ENCODE measurements around the gene DRD4. TPM values are rescaled to one million over a fixed set of nuclear protein-coding genes. Genes with fewer than 3 reads are reported as not detected.
"Not testable (repeated sequence)": the region's sequence is repeated elsewhere in the genome, so short reads cannot be mapped to it uniquely, and the experiment has no call there.

Gene DRD4
- total RNA-seq, 3 donors from 2014 or later, result 1.2 to 2.4 (median 1.8) TPM

- TF ChIP-seq CTCF (IDR thresholded peaks at IDR 0.05), result no peak
- Histone ChIP-seq H3K36me3 (ENCODE audit: low read depth) (no peaks in the 10 kb centered on the region), H3K4me1 (ENCODE audit: low read depth) (no peaks in the 10 kb centered on the region), H3K4me3 (no peak overlapping the region), H3K9me3 (no peaks in the 10 kb centered on the region)
- ATAC-seq (no peak), DNase-seq (no peak)
- intact Hi-C loops (cut with DNase I, micrococcal nuclease), result no loop called here
These were observed 43.9 kb downstream of the DRD4 start for GRCh38 chr11:680970-681369.

- H3K4me1 ChIP-seq (ENCODE audit: low read depth), result peaks cover 8% of the 10 kb centered on the region
- no peak for ATAC-seq
- peak in 1 of 3 donors; percentile 43 for DNase-seq
- H3K4me3 ChIP-seq, result no peak overlapping the region
- intact Hi-C loops (cut with DNase I, micrococcal nuclease), result no loop called here
- no peak for TF ChIP-seq CTCF (IDR thresholded peaks at IDR 0.05)
- no peaks in the 10 kb centered on the region for H3K9me3 ChIP-seq
- H3K36me3 ChIP-seq (ENCODE audit: low read depth), result no peaks in the 10 kb centered on the region
These were observed 49.6 kb downstream of the DRD4 start for GRCh38 chr11:686451-687243.

- Histone ChIP-seq H3K4me1 (ENCODE audit: low read depth) (peaks cover 12% of the 10 kb centered on the region), H3K9me3 (no peaks in the 10 kb centered on the region)
- intact Hi-C loops (cut with DNase I, micrococcal nuclease), result no loop called here
These were observed 50.7 kb downstream of the DRD4 start for GRCh38 chr11:687751-688150.

GRCh38 chr11:688681-689080, 51.6 kb downstream of the DRD4 start:
- H3K4me1 ChIP-seq (ENCODE audit: low read depth), result peaks cover 18% of the 10 kb centered on the region
- no peaks in the 10 kb centered on the region for H3K9me3 ChIP-seq
- ATAC-seq, result no peak
- DNase-seq, result peak in 1 of 3 donors; percentile 40
- intact Hi-C loops (cut with DNase I, micrococcal nuclease), result no loop called here
- no peak for TF ChIP-seq CTCF (IDR thresholded peaks at IDR 0.05)
- no peak overlapping the region for H3K4me3 ChIP-seq
- H3K36me3 ChIP-seq (ENCODE audit: low read depth), result no peaks in the 10 kb centered on the region

More at GRCh38 chr11:687751-688150, 50.7 kb downstream of the DRD4 start:
- no peak for ATAC-seq
- DNase-seq, result peak in 1 of 3 donors; percentile 27
- no peak for TF ChIP-seq CTCF (IDR thresholded peaks at IDR 0.05)
- no peaks in the 10 kb centered on the region for H3K36me3 ChIP-seq (ENCODE audit: low read depth)
- H3K4me3 ChIP-seq, result no peak overlapping the region

DNA sequence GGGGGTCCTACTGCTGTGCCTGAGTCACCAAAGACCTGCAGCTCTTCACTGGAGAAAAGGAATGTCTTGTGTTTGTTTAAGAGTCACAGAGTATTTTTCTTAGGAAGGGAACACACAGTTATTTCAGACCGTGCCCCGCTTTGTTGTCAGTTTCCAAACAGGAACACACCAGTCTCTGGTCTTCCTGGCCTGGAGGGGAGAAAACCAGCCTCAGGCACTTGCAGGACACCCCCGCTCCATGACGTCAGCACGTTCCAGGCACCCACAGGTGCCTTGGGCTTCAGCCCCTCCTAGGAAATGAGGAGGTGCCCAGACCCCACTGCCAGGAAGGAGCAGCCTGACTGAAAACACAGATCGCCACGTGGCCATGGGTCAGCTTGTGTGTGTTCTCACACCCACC, 52.6 kb downstream of the DRD4 start:
- TF ChIP-seq CTCF (IDR thresholded peaks at IDR 0.05), result no peak
- ATAC-seq (no peak), DNase-seq (peak in 1 of 3 donors; percentile 31)
- intact Hi-C loops (cut with DNase I, micrococcal nuclease), result no loop called here
- peaks cover 22% of the 10 kb centered on the region for H3K4me1 ChIP-seq (ENCODE audit: low read depth)
- no peak overlapping the region for H3K4me3 ChIP-seq
- H3K36me3 ChIP-seq (ENCODE audit: low read depth), result no peaks in the 10 kb centered on the region
- no peaks in the 10 kb centered on the region for H3K9me3 ChIP-seq

- DNase-seq; ATAC-seq; intact Hi-C loops (cut with DNase I, micrococcal nuclease); H3K9me3 ChIP-seq; H3K4me3 ChIP-seq; H3K36me3 ChIP-seq (ENCODE audit: low read depth): not testable (repeated sequence)
- H3K4me1 ChIP-seq (ENCODE audit: low read depth), result peaks cover 22% of the 10 kb centered on the region
These were observed 53.2 kb downstream of the DRD4 start for GRCh38 chr11:690244-690643.

Other genes with a start within 250 kb of the DRD4 start
- gene PKP3, start 243.1 kb upstream of the DRD4 start, total RNA-seq, result 100 to 1,000 TPM in 2 of 3 donors, 10 to 100 TPM in 1; 73.3 to 174 (median 143) TPM
- 100 to 1,000 TPM; 103 to 190 (median 116) TPM for gene SIGIRR, start 222.3 kb upstream of the DRD4 start, total RNA-seq
- 100 to 1,000 TPM in 2 of 3 donors, 10 to 100 TPM in 1; 85.2 to 179 (median 131) TPM for gene ANO9, start 195.3 kb upstream of the DRD4 start, total RNA-seq
- 10 to 100 TPM; 19.2 to 34.8 (median 27.3) TPM for gene PTDSS2, start 187.0 kb upstream of the DRD4 start, total RNA-seq
- 100 to 1,000 TPM; 108 to 127 (median 118) TPM for gene RNH1, start 130.0 kb upstream of the DRD4 start, total RNA-seq
- 10 to 100 TPM; 41.4 to 50.6 (median 50.1) TPM for gene HRAS, start 101.7 kb upstream of the DRD4 start, total RNA-seq
- gene LRRC56, start 99.7 kb upstream of the DRD4 start, total RNA-seq, result 1 to 10 TPM; 1.5 to 5.2 (median 4.8) TPM
- gene LMNTD2, start 76.5 kb upstream of the DRD4 start, total RNA-seq, result 10 to 100 TPM in 2 of 3 donors, 1 to 10 TPM in 1; 5.4 to 19.1 (median 10.7) TPM
- gene RASSF7, start 76.3 kb upstream of the DRD4 start, total RNA-seq, result 100 to 1,000 TPM in 1 of 3 donors, 10 to 100 TPM in 2; 45.7 to 108 (median 83.7) TPM
- 10 to 100 TPM; 35.0 to 40.2 (median 35.0) TPM for gene PHRF1, start 60.8 kb upstream of the DRD4 start, total RNA-seq
- 10 to 100 TPM; 26.9 to 36.1 (median 27.8) TPM for gene IRF7, start 21.3 kb upstream of the DRD4 start, total RNA-seq
- gene CDHR5, start 12.3 kb upstream of the DRD4 start, total RNA-seq, result 100 to 1,000 TPM; 195 to 549 (median 316) TPM
- 1 to 10 TPM in 2 of 3 donors, not detected in 1; 1.0 TPM for gene SCT, start 10.1 kb upstream of the DRD4 start, total RNA-seq
- 10 to 100 TPM; 25.1 to 35.7 (median 25.9) TPM for gene DEAF1, start 58.0 kb downstream of the DRD4 start, total RNA-seq
- gene TMEM80, start 58.5 kb downstream of the DRD4 start, total RNA-seq, result 10 to 100 TPM; 31.6 to 43.1 (median 38.0) TPM
- 100 to 1,000 TPM; 176 to 335 (median 253) TPM for gene EPS8L2, start 69.0 kb downstream of the DRD4 start, total RNA-seq
- 100 to 1,000 TPM; 101 to 158 (median 128) TPM for gene TALDO1, start 110.2 kb downstream of the DRD4 start, total RNA-seq
- 10 to 100 TPM; 51.9 to 58.8 (median 57.4) TPM for gene GATD1, start 140.2 kb downstream of the DRD4 start, total RNA-seq
- 1 to 10 TPM in 1 of 3 donors, under 1 TPM in 1, not detected in 1; 0.34 to 2.2 TPM for gene CEND1, start 152.8 kb downstream of the DRD4 start, total RNA-seq
- gene SLC25A22, start 161.0 kb downstream of the DRD4 start, total RNA-seq, result 10 to 100 TPM; 11.6 to 18.6 (median 14.4) TPM
- 10 to 100 TPM; 20.2 to 26.3 (median 23.8) TPM for gene PIDD1, start 168.0 kb downstream of the DRD4 start, total RNA-seq
- 1,000 to 10,000 TPM; 1,532 to 1,798 (median 1,652) TPM for gene RPLP2, start 172.7 kb downstream of the DRD4 start, total RNA-seq
- 100 to 1,000 TPM; 138 to 253 (median 167) TPM for gene PNPLA2, start 181.6 kb downstream of the DRD4 start, total RNA-seq
- 100 to 1,000 TPM in 2 of 3 donors, 10 to 100 TPM in 1; 43.5 to 137 (median 129) TPM for gene CRACR2B, start 190.7 kb downstream of the DRD4 start, total RNA-seq
- gene CD151, start 195.7 kb downstream of the DRD4 start, total RNA-seq, result 100 to 1,000 TPM; 364 to 415 (median 378) TPM
- 10 to 100 TPM; 67.1 to 86.8 (median 82.1) TPM for gene POLR2L, start 205.3 kb downstream of the DRD4 start, total RNA-seq
- gene TSPAN4, start 205.6 kb downstream of the DRD4 start, total RNA-seq, result 10 to 100 TPM in 2 of 3 donors, 1 to 10 TPM in 1; 9.2 to 42.4 (median 24.7) TPM